A549 treated with AZD2906 at 1 μM for 4 hours (cell line): ENCODE results near the gene C11orf58. TPM values are rescaled to one million over a fixed set of nuclear protein-coding genes. Genes with fewer than 3 reads are reported as not detected.

Experiments
- total RNA-seq: library from RNA; stranded (reverse); fragments of 200-300 nt; extraction: Qiagen RNA extraction; gene quantifications from 5 replicates; pipeline ENCODE4 v1.2.3, GENCODE V29; 2022

C11orf58 gene
- total RNA-seq = 178 to 281 TPM (median 181 TPM) in 5 replicates

GRCh38 chr11:16738193-16738946, at the start of gene C11orf58:
Gene C11orf58, plus strand, starts transcription at chr11:16738647. Its CDS starts 132 bp downstream, at chr11:16738779.

